Cardiac muscle cell (in vitro differentiated cells and primary cell): Measurements from ENCODE around the gene SRMS. TPM values are rescaled to one million over a fixed set of nuclear protein-coding genes. Genes with fewer than 3 reads are reported as not detected.

Experiments used
- DNase-seq, 2 donors: peaks; one replicate each; pipeline versions ENCODE4 v3.0.0 to v3.0.0-alpha.2; 2010 to 2017; ENCODE audit warnings: low read depth in 1 of 2, low spot score in 1 of 2
- H3K27ac ChIP-seq: fragments of 200-600 bp; sonication (generic); 2 replicates; pipeline ENCODE4 v1.5.1; 2016
- H3K27me3 ChIP-seq: fragments of 200-600 bp; sonication (generic); 2 replicates; pipeline ENCODE4 v1.6.0; 2016; ENCODE audit warnings: control low read depth
- H3K36me3 ChIP-seq: fragments of 200-600 bp; sonication (generic); 2 replicates; pipeline ENCODE4 v1.5.1; 2016; ENCODE audit warnings: control low read depth
- H3K4me1 ChIP-seq: fragments of 200-600 bp; sonication (generic); 2 replicates; pipeline ENCODE4 v1.8.1; 2017; ENCODE audit warnings: low read depth, mild to moderate bottlenecking, mixed run types
- H3K4me3 ChIP-seq: fragments of 200-600 bp; sonication (generic); 2 replicates; pipeline ENCODE4 v1.5.1; 2016; ENCODE audit warnings: mild to moderate bottlenecking
- H3K9me3 ChIP-seq: fragments of 200-600 bp; sonication (generic); 2 replicates; pipeline ENCODE4 v1.5.1; 2017; ENCODE audit warnings: low read depth, mild to moderate bottlenecking, control low read depth
- polyA plus RNA-seq: library from polyadenylated mRNA; unstranded; fragments of >200 nt; fragmentation: Nextera tagmentation; extraction: Ambion mirVana; gene quantifications from 2 replicates; pipeline ENCODE4 v1.2.1, GENCODE V29; 2016
- total RNA-seq: library from RNA; depleted of rRNA; stranded (reverse); fragments of >200 nt; gene quantifications from 2 replicates; pipeline ENCODE4 v1.2.3, GENCODE V29; 2016
- TF ChIP-seq, protein P1 (sequence below): IDR thresholded peaks from 2 replicates; pipeline ENCODE4 v1.5.1; 2012; ENCODE audit warnings: low read depth, mild to moderate bottlenecking, low read length

Gene SRMS
- total and polyA plus RNA-seq, 2 experiments from 2014 or later: not detected

DNA sequence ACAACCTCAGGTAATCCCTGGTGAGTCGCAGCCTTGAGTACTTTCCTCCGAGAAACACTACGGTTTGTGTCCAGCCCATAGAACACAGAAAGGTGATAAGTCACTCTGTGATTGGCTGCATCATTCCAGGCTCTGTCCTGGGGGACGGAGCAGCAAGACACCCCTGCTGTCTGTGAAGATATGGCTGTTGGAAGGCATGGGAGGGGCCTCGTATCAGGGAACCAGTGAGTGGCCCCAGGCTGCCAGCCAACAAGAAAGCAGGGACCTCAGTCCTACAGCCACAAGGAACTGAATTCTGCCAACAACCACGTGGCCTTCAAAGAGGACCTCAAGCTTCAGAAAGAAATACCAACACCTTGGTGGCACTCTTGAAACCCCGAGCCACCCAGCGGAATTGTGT lies 42.3 kb downstream of the SRMS start:
- Histone ChIP-seq H3K27me3 (no peaks in the 10 kb centered on the region), H3K36me3 (no peaks in the 10 kb centered on the region), H3K9me3 (no peaks in the 10 kb centered on the region), H3K27ac (no peak overlapping the region), H3K4me3 (no peak overlapping the region), H3K4me1 (peaks cover 25% of the 10 kb centered on the region)
- no peak for DNase-seq
- TF ChIP-seq, protein P1, sequence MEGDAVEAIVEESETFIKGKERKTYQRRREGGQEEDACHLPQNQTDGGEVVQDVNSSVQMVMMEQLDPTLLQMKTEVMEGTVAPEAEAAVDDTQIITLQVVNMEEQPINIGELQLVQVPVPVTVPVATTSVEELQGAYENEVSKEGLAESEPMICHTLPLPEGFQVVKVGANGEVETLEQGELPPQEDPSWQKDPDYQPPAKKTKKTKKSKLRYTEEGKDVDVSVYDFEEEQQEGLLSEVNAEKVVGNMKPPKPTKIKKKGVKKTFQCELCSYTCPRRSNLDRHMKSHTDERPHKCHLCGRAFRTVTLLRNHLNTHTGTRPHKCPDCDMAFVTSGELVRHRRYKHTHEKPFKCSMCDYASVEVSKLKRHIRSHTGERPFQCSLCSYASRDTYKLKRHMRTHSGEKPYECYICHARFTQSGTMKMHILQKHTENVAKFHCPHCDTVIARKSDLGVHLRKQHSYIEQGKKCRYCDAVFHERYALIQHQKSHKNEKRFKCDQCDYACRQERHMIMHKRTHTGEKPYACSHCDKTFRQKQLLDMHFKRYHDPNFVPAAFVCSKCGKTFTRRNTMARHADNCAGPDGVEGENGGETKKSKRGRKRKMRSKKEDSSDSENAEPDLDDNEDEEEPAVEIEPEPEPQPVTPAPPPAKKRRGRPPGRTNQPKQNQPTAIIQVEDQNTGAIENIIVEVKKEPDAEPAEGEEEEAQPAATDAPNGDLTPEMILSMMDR: no peak

DNA sequence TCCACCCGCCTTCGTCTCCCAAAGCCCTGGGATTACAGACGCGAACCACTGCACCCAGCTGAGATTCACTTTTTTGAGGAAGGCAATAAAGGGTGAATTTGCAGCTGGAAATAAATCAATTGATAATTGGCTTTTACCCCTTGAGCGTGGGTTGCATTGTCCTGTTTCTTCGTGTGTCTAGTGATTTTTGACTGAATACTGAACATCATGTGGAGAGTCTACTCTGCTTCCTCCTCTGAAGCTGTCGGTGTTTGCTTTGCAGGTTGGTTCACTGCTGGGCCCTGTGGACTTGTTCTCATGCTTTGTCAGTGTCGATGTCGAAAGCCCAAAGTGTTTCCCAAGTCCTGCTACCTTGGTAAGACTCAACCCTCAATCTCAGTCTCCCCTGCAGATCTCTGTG lies 42.9 kb downstream of the SRMS start:
- H3K4me1 ChIP-seq: peaks cover 31% of the 10 kb centered on the region
- TF ChIP-seq, protein P1: no peak
- no peak for DNase-seq
- no peaks in the 10 kb centered on the region for H3K36me3 ChIP-seq
- no peak overlapping the region for H3K4me3 ChIP-seq
- H3K9me3 ChIP-seq: no peaks in the 10 kb centered on the region
- H3K27ac ChIP-seq: no peak overlapping the region
- no peaks in the 10 kb centered on the region for H3K27me3 ChIP-seq

DNA sequence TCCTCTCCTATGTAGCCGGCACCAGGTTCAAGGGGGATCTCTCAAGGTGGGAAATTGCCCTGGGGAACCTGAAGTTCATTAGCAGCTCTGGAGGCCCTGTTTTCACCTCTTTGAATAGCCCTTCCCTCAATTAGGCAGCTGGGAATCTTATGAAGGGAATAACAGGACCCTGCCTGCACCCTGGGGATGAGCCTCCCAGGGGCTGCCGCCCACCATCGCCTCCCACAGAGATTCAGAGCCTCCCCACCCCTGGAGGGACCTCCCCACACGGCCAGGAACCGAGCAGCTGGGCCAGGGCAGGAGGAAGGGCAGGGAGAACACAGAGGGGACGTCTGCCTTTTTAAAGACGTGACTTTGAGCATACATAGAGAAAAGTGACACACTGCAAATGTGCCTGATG lies 44.0 kb downstream of the SRMS start:
- Histone ChIP-seq H3K36me3 (no peaks in the 10 kb centered on the region), H3K9me3 (no peaks in the 10 kb centered on the region), H3K4me1 (peaks cover 34% of the 10 kb centered on the region), H3K27ac (no peak overlapping the region), H3K4me3 (no peak overlapping the region), H3K27me3 (no peaks in the 10 kb centered on the region)
- DNase-seq: no peak
- TF ChIP-seq, protein P1: no peak

- DNase-seq: no peak
- Histone ChIP-seq H3K27me3 (no peaks in the 10 kb centered on the region), H3K4me3 (no peak overlapping the region), H3K4me1 (peaks cover 36% of the 10 kb centered on the region), H3K9me3 (no peaks in the 10 kb centered on the region), H3K27ac (peak overlapping the region; percentile 62), H3K36me3 (no peaks in the 10 kb centered on the region)
- TF ChIP-seq, protein P1: no peak
Observed at GRCh38 chr20:63502671-63503172, 44.8 kb downstream of the SRMS start.

GRCh38 chr20:63501818-63502670 lies 45.5 kb downstream of the SRMS start:
- Histone ChIP-seq H3K4me1 (peaks cover 43% of the 10 kb centered on the region), H3K9me3 (no peaks in the 10 kb centered on the region), H3K27me3 (no peaks in the 10 kb centered on the region), H3K27ac (peak overlapping the region; percentile 62), H3K4me3 (no peak overlapping the region), H3K36me3 (no peaks in the 10 kb centered on the region)
- DNase-seq: peak in 1 of 2 donors; percentile 94
- TF ChIP-seq, protein P1: no peak
